ENCODE data around the gene TFPT.

TFPT gene

DNA sequence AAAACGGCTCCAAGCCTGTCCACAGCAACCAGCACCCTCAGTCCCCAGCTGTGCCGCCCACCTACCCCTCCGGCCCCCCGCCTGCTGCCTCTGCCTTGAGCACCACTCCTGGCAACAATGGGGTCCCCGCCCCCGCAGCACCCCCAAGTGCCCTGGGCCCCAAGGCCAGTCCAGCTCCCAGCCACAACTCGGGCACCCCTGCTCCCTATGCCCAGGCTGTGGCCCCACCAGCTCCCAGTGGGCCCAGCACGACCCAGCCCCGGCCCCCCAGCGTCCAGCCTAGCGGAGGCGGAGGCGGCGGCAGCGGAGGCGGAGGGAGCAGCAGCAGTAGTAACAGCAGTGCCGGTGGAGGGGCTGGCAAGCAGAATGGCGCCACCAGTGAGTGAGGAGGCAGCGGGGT, 32.7 kb upstream of the TFPT start:
- no peak for DNase-seq

DNA sequence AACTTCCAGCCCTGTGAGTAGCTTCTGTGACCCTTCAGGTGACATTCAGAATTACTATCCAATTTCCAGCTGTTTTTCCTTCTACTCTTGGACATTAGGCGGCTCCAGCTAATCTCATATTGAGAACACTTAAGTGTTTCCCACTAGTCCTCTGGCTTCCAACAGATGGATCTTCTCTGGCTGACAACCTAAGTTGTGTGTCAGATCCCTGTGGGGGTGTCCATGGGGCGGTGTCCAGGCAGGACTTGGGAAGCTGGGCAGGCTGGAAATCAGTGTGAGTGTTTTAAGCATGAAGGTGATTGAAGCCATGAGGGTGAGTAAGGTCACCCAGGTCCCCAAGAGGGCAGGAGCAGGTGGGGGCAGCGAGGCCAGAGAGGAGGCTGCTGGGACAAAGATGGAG, 32.2 kb upstream of the TFPT start:
- no peak for DNase-seq

DNA sequence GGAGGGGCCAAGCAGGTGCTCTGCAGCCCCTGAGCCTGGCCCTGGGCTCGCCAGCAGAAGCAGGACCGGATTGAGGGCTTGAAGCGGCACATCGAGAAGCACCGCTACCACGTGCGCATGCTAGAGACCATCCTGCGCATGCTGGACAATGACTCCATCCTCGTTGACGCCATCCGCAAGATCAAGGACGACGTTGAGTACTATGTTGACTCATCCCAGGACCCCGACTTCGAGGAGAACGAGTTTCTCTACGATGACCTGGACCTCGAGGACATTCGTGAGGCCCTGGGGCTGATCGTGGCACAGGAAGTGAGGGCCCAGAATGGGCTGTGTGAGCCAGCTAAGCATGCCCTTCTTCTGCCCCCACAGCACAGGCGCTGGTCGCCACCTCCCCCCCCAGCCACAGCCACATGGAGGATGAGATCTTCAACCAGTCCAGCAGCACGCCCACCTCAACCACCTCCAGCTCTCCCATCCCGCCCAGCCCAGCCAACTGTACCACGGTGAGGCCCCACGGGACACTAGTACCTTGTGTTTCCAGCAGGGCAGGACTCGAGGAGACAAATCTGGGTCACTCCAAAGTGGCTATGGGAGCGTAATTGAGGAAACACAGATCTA, 30.2 kb upstream of the TFPT start:
- DNase-seq = no peak

- no peak for DNase-seq
These were observed 26.8 kb upstream of the TFPT start for GRCh38 chr19:54142166-54142780.

GRCh38 chr19:54141356-54141755, 25.9 kb upstream of the TFPT start:
- no peak for DNase-seq

DNA sequence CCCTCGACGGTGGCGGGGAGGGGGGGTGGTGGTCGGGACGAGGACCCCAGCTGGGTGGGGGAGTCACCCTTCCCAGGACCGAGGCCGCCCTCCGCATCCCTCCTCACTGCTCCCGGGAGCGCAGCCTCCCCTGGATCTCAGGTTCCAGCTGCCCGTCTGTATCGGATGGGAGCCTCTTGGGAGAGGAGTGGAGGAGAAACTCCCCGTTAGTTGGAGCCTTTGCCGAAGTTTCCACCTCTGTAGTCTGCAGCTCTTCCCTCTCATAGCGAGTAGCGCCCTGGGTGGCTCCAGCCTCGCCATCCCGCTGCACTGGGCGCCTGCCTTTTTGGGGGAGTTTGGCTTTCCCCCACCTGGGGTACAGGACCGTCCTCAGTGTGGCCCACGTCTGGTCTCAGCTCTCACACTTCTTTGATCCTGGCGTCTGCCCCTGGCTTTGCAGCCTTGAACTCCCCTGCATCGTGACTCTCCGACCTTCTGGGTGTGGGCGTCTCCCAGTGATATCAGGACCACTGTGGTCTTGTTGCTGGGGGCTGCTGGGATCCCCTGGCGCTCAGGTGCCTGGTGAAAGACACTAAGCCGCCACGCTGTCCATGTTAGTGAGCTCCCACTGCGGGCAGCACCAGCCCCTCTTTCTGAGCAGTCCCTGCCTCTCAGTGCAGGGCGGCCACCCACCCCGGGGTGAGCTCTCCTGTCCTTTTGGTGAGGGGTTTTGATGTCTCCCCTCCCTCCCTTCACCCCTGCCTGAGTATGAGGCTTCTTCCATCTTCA, 23.2 kb upstream of the TFPT start:
- DNase-seq = no peak

- DNase-seq = no peak
These were observed 22.4 kb upstream of the TFPT start, which contains the start of gene CNOT3 for GRCh38 chr19:54137699-54138488. Gene CNOT3 (plus strand): TSS chr19:54137762. CDS start chr19:54142979, 5,217 bp downstream.

- peak; percentile 100 for DNase-seq
These were observed 21.6 kb upstream of the TFPT start for GRCh38 chr19:54136864-54137698.

- no peak for DNase-seq
These were observed 20.8 kb upstream of the TFPT start for GRCh38 chr19:54136086-54136863.

GRCh38 chr19:54133957-54134590, 18.6 kb upstream of the TFPT start:
- DNase-seq = no peak

- DNase-seq = peak; percentile 30
These were observed 18.0 kb upstream of the TFPT start for GRCh38 chr19:54133312-54133956.

DNA sequence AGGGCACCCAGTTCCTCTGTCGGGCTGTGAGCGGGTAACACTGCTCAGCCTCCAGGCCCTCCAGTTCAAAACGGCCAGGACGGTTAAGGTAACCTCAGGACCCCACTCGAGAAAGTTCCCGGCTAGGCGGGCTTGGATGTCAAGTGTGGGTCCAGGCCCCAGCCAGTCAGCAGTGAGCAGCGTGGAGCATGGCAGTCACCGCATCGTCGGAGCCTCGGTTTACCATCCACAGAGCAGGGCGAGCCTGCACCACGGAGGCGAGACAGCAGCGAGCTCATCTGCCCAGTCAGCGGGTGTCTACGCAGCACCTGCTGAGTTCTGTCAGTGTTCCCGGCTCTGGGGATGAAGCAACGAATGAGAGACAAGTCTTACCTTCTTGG, 14.2 kb upstream of the TFPT start:
- no peak for DNase-seq

DNA sequence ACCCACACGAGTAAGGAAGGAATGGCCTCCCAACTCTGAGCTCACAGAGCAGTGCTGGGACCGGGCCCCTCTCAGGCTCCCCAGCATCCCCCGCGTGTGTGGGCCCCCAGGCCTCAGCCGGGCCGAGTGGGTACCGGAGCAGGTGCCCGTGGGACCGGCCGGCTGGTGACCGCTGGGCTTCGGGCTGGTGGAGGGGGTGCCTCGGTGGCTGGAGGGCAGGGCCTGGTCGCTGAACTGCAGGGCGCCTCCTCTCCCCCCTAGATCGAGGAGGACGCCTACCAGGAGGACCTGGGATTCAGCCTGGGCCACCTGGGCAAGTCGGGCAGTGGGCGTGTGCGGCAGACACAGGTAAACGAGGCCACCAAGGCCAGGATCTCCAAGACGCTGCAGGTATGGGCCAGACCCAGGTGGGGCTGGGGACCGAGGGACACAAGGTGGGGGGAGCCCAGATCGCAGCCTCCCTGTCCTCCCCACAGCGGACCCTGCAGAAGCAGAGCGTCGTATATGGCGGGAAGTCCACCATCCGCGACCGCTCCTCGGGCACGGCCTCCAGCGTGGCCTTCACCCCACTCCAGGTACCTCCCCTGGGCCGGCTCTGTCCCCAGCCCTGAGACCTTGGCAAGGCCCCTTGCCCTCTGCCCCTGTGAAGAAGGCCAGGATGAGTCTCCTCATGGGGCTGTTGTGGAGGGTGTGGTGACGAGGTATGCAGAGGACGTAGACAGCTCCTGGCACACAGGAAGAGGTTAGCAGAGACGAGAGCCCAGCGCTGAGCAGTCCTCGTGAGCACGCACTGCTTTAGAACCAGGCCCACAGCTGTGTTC, 13.5 kb upstream of the TFPT start:
- no peak for DNase-seq

GRCh38 chr19:54128441-54128725, 12.9 kb upstream of the TFPT start:
- DNase-seq = no peak

DNA sequence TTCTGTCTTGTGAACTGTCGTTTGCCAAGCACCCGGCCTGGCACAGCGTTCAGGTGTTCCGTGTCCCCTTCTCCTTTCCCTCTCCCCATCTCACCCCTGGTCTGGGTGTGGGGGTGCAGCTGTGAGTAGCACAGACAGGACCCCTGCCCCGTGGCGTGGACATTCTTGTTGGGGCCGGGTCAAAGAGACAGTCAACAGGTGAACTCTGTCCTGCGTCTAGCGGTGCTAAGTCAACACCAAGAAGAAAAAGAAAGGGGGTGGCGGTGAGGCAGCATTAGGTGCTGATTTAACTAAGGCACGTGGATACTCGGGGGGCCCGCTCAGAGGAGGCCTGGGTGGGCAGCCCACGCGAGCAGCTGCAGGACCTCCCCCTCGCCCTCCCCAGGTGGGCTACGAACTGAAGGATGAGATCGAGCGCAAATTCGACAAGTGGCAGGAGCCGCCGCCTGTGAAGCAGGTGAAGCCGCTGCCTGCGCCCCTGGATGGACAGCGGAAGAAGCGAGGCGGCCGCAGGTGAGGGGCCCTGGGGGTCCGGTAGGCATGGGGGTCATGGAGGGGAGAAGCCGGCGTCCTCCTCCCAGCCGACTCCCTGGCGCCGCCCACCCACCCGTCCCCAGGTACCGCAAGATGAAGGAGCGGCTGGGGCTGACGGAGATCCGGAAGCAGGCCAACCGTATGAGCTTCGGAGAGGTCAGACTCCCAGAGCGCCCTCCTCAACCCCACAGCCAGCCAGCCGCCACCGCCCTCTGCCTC, 12.4 kb upstream of the TFPT start:
- DNase-seq = no peak

DNA sequence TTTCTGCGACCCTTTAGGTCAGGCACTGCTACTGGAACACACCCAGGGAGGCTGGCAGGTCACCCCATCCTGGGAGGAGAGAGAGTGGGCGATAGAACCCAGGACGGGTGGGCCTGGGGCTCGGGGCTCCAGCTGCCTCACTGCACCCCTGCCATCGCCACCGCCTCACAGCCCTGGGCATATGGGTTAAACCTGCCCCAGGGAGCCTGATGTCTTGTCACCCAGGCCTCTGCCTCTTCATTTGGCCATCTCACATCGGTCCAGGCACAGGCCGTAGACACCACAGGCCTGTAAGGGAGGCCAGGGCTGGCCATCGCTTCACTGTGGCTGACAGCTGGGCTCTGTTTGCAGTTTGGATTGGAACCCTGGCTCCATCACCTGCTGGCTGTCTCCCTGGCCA, 10.3 kb upstream of the TFPT start:
- no peak for DNase-seq

GRCh38 chr19:54124393-54124792, 8.9 kb upstream of the TFPT start:
- DNase-seq = no peak

- DNase-seq = no peak
These were observed 8.2 kb upstream of the TFPT start for GRCh38 chr19:54123682-54124081.

DNA sequence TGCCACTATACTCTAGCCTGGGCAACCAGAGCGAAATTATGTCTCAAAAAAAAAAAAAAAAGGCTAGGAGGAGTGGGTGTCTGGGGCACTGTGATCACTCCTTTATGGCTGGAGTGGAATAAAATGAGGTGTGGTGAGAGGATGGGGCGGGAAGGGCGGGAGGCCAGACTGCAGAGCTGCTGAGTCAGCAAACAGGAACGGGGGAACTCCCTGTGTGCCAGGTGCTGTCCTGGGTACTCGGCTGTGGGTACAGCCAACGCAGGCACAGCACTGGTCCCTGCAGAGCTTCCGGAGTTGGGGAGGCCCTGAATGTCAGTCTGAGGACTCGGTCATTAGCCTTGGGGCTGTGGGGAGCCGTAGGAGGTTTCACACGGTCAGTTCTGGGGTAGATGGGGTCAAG, 5.8 kb upstream of the TFPT start:
- no peak for DNase-seq

Data from NCI-H2029 (cell line).